NCI-H1048 (cell line): Measurements from ENCODE around the gene FSTL5.
"Not testable (repeated sequence)": the region's sequence is repeated elsewhere in the genome, so short reads cannot be mapped to it uniquely, and the experiment has no call there.

Experiments
- DNase-seq: peaks from one replicate; lab custom pipeline; 2025; lab: John Stamatoyannopoulos, UW

Gene FSTL5

GRCh38 chr4:162103908-162104307, 59.9 kb downstream of the FSTL5 start:
- DNase-seq, result not testable (repeated sequence)

GRCh38 chr4:162102713-162103112, 61.1 kb downstream of the FSTL5 start:
- no peak for DNase-seq

GRCh38 chr4:162101337-162101736, 62.5 kb downstream of the FSTL5 start:
- no peak for DNase-seq

GRCh38 chr4:162075726-162076125, 88.1 kb downstream of the FSTL5 start:
- DNase-seq, result no peak

GRCh38 chr4:162061214-162061613, 102.6 kb downstream of the FSTL5 start:
- DNase-seq, result no peak

- DNase-seq, result no peak
These were observed 104.1 kb downstream of the FSTL5 start for GRCh38 chr4:162059656-162060055.

DNA sequence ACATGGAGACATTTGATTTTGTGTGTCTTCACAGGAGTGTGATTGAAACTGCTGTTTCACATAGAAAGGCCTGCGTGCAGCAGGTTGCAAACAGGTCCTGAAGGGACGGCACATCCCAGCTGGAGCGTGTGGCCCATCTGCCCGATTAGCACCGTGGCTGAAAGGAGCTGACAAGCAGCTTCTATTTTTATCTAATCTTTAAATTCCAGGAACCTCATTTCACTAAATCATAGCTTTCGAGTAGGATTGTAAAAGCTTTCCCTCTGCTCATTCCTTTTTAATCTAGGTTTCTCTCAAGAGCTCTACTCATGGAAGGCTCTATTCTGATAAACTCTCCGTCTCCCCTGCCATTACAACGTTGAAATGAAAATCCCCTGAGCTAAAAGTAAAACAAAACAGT, 106.8 kb downstream of the FSTL5 start:
- no peak for DNase-seq

DNA sequence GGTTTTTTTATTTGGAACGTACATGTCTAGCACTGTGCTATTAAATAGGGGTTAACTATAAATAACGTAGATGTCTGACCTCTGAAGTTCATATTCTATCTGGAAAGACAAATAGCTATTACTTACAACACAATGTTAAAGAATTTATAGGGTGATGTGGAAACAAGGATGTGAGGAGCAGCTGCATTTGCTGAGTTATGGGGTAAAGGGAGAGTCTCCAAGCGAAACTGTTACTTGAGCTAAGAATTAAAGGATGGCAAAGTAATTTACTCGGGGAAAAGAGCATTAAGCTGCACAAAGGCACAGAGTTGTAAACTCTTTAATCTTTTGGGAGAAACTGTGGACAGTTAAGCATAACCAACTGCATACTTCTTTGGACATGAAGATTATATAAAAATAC, 117.7 kb downstream of the FSTL5 start:
- no peak for DNase-seq

DNA sequence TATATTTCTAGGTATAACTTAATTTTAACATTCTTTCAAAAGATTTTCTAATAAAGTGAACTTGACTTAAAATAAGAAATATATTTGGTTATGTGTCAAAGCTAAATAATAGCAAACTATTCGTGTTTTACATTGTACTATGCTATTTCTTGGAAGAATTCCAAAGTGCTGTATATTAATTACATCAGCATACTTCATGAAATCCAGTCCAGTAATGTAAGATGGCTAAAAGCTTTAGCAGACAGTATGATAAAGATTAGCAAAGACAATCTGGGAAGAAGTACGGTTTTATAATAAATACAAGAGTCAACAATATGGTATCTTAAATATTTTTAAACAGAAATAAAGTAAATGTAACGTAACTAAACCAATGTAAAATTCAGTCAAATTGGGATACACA, 125.7 kb downstream of the FSTL5 start:
- no peak for DNase-seq

DNA sequence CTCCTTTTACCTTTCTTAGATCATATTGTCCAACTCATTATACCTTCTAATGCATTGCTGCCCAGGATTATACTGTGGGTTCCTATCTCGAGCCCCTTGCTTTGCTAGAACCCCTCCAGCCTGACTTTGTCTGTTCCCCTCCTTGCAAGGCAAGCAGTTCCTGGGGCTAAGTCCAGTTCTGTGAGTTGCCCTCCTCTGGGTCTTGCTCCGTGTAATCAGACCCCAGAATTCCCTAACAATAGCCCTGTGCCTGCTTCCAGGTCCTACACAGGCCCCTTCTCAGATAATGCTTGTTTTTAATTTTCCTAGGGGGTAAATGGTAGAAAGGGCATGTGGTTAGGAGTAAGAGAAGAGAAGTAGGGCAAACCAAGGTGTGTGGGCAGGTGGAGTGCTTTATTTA, 145.9 kb downstream of the FSTL5 start:
- DNase-seq, result no peak

DNA sequence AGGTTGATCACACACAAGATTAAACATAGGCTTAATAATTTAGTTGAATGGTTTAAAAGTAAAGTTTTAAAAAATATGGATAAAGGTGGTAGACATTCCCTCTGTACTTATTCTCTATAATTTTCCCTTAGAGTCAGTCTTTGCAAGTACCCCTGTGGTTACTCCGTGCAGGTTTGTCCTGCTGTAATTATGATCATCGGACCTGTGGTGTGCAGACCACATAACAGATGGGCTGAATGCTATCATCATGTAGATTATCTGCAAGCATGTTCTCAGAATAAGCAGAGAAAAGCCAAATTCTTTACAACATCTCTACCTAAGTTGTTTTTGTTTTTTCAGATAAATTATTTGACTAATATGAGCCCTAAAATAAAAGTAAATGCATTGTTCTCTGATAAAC, 146.8 kb downstream of the FSTL5 start:
- no peak for DNase-seq

- no peak for DNase-seq
These were observed 147.6 kb downstream of the FSTL5 start for GRCh38 chr4:162016219-162016618.

- DNase-seq, result no peak
These were observed 148.7 kb downstream of the FSTL5 start for GRCh38 chr4:162015090-162015489.

DNA sequence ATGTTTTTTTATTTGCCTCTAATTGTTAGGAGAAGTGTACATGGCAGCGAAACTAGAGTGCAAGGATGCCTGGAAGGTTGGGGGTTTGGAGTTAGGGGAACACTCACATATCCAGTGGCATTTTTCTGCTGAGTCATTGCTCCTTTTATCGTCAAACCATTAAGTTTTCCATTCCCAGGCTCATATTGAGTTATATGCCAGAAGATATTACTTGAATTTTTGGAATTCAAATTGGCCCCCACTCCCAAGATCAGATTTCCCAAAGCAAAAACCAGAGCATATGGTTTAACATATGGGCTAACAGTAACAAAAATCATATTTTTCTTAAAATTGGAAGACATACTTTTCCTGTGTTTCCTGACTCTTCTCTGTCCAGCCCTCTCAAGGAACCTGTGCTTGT, 152.7 kb downstream of the FSTL5 start:
- no peak for DNase-seq

DNA sequence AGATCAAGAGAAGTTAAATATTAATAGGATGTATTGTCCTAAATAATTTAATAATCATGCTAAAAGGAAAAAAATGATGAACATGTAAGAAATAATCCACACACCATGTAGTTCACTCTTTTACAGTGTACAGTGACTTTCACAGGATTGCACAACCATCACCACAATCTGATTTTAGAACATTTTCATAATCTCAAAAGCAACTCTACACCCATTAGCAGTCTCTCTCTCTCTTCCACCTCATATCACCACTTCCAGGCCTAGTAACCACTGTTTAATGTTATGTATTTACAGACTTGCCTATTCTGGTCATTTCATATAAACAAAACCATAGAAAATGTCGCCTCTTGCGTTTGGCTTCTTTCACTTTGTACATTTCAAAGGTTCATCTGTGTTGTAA, 153.4 kb downstream of the FSTL5 start:
- no peak for DNase-seq

DNA sequence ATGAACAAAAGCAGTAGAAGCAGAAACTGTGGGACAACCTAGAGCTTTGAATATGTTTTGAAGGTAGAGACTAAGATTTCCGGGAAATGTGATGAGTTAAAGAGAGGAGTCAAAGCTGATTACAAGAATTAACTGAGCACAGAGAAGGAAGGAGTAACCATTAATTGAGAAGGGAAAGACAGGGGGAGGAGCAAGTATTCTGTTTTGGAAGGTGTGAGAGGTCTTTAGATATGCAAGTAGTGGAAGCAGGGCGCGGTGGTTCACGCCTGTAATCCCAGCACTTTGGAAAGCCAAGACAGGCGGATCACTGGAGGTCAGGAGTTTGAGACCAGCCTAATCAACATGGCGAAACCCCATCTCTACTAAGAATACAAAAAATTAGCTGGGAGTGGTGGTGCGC, 171.5 kb downstream of the FSTL5 start:
- no peak for DNase-seq

DNA sequence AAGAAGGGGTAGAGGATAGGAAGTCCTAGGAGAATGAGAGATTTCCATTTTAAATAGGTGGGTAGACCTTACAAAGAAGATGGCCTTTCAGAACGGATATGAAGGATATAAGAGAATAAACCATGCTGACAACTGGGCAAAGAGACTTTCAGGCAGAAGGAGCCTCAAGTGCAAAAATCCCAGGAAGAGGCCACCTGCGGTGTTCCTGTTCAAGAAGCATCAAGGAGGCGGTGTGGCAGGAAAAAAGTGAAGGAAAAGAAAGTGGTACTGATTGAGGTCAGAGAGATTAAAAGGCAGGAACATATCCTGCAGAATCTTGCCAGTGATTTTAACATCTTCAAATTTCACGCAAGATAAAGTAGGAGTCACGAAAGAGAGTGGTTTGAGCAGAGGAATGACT, 172.0 kb downstream of the FSTL5 start:
- no peak for DNase-seq

- no peak for DNase-seq
These were observed 173.1 kb downstream of the FSTL5 start for GRCh38 chr4:161990721-161991120.

DNA sequence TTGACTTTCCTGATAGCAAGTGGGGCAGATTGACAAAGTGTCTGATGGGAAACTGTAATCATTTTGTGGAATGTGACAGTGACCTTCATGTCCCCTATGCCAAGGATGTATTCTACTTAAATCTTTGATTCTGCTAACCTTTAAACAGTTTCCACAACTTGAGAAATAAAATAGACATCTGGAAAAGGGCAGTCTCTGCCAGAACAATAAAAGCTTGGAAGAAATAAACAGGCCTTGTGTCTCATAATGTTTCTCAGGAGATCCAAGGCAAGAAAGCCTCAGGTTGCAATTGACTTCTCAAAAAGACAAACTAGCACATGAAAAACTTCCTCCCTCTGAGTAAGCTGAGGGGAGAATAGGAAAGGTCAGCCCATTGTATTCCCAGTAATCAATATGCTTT, 174.9 kb downstream of the FSTL5 start:
- DNase-seq, result no peak

DNA sequence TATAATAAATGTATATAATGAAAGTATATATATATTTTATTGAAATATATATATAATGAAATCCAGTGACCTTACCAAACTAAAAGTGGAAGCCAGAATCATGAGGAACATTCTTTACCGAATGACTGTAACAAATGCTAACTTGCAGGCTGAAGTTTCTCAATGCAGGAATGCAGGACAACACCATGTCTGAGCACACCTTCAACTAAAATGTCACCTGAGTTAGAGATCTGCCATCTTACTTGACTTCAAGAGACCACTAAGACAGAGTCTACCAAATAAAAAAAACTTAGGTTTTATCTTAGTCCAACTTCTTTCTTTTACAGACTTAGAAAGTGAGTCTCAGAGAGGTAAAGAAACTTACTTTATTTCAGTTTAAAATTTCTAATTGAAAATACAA, 176.2 kb downstream of the FSTL5 start:
- DNase-seq, result no peak

- DNase-seq, result no peak
These were observed 211.4 kb downstream of the FSTL5 start for GRCh38 chr4:161952382-161952781.

DNA sequence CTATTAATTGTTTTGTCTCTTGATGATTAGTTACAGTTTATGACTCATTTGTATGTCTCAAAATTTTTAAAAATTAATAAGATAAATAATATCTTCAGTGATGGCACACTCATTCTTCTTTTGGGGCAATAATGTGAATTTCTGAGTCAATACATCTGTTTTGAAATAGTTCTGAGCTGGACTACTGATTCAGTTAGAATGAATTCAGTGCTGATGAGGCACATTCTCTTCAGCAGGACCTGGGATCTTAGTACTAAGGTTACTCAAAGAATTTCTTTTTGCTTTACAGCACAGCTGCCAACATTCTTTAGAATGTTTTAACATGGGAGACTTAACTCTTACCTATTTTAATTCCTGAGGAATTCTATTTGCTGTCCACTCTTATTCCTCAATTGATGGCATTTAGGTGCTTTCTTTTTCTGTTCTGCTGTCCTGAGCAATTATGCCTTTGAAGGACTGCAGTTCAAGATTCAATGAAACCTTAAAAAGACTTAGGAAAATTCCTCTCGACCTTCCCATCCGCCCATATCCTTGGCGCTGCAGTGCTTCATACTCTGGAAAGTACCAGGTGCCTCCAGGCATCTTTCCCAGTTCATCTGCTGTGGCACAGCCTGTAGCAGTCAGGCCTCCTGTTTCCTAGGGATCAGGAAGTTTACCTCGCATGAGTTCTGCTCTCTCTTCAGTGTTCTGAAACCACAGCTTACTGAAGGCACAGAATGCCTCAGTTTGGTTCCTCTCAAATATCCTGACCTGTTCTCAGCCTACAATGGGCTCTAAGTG, 213.7 kb downstream of the FSTL5 start:
- DNase-seq, result no peak

GRCh38 chr4:161948026-161948770, 215.6 kb downstream of the FSTL5 start:
- no peak for DNase-seq

DNA sequence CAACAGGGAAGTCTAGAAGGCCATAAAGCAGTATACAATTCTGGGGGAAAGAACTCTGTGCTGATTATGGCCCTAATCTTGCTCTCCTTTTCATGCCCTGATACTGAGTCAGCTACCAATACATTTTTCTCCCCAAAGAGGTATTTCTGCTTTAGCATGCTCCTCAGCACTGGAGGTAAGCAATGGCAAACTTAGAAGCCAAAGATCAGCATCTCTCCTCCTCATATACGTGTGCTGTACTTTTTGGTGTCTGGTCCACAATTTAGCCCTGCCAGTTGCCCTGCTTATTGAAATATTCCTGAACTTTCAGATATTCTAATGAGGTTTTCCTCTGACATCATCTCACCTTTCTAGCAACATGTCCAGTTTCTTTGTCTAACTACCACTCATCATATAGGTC, 226.2 kb downstream of the FSTL5 start:
- DNase-seq, result no peak
